GM21619 (cell line): Measurements from ENCODE around the gene GCH1.
A peak's percentile ranks its signal among the peaks of the same experiment; 100 is the strongest.

Experiments used
- ATAC-seq: cut with Tn5 transposase; IDR thresholded peaks from one replicate; pipeline ENCODE4 v1.9.1; 2021; ENCODE audit not compliant: unreplicated experiment

GCH1 gene

DNA sequence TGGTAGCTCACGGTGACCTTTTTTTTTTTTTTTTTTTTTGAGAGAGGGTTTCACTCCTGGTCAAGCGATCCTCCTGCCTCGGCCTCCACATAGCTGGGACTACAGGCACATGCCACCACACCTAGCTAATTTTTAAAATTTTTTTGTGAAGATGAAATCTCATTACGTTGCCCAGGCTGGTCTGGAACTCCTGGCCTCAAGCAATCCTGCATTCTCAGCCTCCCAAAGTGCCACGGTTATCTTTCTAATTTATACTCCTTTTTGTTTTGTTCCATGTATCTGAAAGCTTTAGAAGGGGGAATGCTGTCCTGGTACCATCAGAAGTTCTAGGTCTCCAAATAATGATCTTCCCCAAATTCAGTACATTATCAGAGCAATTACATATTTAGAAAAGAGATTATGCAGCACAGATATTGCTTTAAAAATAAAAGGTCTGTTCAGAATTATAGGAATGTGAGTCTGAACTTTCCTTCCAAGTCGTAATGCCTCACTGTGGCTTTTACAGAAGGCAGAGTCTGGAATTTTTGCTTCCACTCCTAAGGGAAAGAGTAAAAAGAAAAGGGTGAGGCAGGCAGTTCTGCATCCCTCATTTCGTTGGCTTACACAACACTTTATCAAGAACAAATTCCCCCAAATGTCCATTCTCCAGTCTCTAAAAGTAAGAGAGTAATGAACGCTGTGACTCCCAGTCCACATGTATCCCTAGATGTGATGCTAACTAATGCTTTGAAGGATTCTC, 73.0 kb downstream of the GCH1 start:
- ATAC-seq: no peak

DNA sequence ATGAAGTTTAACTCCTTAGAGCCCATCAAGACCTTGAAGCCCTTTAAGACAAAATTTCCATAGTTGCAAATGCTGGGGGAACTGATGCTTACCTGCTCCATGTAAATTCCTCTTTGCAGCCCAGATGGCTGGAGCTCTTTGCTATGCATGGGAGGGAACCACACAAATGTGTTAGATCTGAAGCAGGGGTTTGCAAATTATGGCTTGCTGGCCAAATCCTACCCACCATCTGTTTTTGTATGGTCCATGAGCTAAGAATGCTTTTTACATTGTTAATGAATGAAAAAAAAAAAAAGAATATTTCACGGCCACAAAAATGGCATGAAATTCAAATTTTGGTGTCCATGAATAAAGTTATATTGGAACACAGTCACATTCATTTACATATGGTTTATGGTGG, 74.6 kb downstream of the GCH1 start:
- no peak for ATAC-seq

DNA sequence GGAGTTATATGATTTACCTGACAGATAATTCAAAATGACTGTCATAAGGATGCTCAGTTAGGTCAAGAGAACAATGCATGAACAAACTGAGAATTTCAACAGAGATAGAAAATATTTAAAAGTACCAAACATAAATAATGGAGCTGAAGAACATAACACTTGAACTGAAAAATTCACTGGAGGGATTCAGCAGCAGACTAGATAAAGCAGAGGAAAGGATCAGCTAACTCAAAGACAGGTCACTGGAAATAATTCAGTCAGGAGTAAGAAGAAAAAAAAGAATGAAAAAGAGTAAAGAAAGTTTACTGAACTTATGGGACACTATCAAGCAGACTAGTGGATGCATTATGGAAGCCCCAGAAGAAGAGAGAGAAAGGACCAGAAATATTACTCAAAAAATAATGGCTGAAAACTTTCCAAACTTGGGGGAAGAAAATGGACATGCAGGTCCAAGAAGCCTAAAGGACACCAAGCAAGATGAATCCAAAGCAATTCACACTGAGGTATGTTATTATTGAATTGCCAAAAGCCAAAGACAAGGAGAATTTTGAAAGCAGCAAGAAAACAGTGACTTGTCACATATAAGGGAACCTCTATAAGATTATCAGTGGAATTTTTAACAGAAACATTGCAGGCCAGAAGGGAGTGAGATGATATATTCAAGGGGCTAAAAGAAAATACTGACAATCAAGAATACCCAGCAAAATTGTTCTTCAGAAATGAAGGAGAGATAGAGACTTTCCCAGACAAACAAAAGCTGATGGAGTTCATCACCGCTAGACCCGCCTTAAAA, 78.7 kb downstream of the GCH1 start:
- no peak for ATAC-seq

DNA sequence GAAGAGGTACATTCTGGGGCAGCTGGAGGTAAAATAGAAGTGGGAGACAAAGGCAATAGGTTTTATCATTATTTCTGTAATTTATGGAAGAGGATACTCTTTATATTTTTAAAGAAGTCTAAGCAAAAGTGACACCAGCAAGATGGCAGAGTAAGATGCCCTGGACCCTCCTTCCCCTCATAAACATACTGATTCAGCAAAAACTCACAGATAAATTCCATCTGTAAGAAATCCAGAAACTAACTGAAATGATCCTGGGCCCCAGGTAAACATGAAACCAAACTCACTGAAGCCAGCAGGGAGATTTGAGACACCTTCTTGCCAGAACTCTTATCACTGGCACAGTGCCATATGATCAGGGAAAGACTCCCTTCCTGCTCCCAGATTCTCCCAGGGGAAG, 79.9 kb downstream of the GCH1 start:
- no peak for ATAC-seq

DNA sequence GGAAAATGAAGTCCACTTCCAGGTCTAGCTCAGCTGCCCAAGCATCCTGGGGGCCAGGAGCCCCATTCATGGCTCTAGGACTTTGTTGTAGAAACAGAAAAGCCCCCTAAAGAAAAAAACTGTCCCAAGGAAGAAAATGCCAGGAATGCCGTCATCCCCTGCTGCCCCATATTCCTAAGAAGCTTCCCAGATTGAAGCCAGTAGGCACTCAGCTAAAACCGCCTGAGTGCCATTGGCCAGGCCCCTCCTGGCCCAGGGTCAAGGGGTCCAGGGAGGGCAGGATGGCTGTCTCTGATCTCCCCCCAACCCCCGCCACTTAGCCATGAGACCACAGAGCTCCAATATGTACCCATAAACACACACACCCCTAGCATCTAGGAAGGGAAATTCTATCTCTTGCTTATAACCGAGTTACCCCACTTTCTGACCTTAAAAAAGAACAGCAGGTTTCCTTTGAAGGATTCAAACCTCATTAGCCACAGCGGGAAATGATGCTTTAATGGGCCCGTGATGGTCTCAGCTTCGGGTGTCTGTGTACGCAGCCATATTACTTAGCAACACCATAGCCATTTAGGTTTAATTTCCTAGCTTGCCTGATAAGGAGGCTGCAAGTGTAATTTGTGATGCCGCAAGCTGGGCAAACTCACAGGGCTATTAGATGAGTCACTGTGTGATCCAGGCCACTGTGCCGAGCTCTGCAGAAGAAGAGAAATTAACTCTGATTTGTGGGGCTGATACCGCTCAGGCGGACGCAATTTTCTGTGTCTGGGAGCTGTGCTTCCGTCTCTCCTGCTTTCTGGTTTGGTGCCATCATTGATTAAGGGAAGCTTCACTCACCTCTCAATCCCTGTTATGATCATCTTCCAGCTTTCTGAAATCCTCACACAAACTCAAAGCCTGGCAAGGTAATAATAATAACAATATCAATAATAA, 84.2 kb downstream of the GCH1 start:
- no peak for ATAC-seq

DNA sequence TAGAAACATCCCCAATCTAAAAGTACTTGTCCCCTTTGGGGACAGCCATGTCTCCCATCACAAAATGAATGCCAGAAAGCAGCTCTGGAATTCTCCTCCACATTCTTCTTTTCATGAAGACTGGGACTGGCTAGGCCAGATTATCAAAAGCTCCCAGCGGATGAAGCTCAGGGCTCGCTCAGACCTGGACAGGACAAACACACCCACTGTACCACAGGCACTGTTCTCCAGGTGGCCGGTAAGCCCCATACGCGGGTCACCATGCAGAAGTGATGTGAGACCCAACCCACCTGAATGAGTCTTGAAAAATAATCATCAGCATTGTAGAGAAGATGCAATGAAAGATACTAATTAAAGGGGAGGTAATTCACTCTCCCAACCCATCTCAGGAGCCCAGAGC, 85.1 kb downstream of the GCH1 start:
- no peak for ATAC-seq

DNA sequence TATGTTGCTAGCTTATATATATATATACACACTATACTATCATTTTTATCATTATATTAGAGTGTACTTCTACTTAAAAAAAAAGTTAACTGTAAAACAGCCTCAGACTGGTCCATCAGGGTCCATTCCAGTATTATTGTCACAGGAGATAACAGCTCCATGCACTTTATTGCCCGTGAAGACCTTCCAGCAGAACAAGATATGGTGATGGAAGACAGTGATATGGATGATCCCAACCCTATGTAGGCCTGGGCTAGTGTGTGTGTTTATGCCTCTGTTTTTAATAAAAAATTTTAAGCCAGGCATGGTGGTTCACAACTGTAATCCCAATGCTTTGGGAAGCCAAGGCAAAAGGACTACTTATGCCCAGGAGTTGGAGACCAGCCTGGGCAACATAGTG, 86.2 kb downstream of the GCH1 start:
- ATAC-seq: no peak

DNA sequence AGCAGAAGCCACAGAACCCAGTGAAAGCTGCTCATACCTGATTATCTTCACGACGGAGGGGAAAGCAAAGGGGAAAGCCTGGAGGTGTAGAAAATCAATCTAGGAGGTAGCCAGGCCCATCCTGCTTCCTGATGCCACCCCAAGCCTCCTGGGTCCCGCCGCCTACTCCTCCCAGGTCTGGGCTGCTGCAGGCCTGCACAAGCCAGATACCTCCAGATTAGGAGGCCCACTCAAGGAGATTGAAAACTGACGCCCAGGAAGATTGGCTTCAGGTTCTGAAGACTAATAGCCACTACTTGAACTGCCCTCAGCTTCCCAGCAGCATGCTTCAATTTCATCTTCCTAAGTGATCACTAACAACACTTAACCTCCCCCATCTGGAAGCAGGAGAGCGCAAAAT, 87.1 kb downstream of the GCH1 start:
- no peak for ATAC-seq

DNA sequence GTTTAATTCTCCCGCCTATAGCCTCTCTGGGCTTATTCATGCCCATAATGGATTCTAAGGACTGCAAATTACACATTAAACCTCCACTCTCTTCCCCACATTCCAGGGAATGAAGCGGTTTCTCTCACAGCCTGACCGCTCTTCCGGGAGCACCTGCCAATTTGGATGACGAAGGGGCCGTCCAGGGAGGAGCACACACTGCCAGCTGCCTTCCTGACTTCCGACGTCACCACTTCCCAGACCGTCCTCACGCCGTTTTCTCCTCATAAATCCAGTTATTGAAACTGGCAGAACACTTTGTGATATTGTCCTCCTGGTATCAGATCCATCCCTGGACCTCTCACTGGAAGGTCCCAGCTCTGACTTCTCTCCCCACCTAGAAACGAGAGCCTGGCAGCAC, 87.6 kb downstream of the GCH1 start:
- ATAC-seq: no peak

DNA sequence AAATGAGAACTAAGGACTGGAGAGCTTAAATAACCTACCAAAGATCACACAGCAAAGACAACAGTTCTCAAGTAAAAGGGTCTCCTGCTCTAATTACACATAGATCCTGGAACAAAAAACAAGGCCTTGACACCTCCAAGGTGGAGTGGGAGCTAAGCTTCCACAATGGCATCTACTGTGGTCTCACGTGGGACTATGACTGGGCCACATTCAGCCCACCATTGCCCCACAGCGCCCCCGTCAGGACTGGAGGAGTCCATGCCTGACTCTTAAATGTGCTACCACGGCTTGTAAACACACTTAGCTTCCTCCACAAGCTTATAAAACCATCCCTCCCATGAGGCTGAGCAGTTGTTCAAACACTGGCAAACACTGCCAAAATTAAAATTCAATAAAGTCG, 88.5 kb downstream of the GCH1 start:
- ATAC-seq: no peak

DNA sequence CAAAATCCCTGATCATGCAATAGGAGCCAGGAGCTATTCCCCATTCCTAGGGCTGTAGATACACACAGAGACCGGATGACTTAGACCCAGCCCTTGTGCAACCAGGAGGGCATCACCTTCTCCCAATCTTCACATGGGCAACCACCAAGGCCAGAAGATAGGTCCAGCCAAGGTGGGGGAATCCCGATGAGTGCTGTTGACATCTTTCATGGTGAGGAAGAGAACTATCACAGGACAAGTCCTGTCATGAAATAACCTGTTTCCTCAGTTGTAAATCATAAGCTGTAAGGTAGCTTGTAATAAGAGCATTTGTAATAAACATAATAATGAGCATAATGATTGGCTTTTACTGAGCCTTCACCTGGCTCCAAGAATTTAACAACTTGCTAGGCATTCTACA, 89.5 kb downstream of the GCH1 start:
- ATAC-seq: no peak

DNA sequence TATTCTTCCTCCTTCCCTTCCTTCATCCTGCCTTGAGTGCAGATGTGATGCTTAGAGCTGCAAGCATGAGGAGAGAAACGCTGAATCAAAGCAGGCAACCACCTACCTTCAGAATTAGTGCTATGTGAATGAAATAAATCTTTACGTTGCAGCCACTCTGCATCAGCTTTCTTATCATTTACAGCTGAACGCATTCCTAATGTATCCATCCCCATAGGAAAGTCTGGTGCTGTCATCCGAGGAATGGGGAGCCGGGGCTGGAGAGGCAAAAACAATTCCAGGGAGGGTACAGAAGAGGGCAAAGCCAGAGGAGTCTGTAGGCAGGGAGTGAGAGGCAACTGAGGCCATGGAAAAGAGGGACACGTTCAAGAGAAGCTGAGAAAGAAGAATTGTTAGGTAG, 90.0 kb downstream of the GCH1 start:
- ATAC-seq: no peak

DNA sequence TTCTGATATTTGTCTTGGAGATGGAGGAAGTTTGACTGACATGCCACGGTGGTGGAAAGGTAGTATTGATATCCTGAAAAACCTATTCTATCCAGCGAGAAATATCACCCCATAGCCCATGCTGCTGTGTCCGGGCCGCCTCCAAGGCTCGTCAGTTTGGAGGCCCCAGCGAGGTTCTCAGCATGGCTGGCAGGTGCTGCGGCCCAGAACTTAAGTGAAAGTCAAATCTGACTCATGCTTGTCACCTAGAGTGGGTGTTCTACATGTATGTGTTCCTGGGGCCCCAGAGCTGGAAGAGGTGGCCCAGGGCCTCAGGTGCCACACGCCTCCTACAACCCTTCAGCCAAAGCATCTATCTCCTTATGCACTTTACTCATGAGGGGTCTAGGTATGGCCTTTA, 92.9 kb downstream of the GCH1 start:
- ATAC-seq: no peak

DNA sequence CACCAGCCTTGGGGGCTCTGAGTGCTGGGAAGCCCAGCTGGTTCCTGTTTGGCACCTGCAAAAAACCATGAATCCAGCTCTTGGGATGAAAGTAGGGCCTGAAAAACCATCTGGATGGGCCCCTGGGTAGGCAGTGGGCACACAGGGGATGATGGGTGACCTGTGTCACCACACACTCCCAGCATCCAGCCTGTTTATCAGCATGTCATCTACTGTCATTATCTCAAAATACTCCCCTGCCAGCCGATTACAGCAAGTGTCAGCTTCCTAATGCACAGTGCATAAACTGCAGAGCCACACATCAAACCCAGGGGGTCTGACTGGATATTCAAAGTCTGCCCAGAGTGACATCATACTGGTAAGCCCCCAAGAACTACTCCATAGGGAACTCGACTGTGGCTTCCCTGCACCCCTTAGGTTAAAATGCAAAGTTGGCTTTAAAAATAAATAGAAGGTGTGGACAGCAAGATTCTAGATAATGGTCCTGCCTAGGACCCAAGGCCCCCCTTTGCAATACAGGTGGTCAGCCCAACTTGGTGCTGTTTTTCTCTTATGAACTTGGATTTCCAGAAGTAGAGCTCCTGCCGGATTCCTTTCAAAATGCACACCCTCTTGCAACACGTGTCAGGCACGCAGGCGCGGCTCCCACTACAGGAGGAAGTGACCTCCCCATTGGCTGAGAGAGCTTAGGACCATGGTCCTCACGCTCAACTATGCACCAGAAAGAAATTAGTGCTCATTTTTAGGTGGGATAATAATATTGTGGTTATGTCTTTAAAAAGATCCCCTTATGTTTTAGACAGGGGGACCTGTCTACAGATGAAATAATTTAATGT, 94.1 kb downstream of the GCH1 start:
- ATAC-seq: no peak

DNA sequence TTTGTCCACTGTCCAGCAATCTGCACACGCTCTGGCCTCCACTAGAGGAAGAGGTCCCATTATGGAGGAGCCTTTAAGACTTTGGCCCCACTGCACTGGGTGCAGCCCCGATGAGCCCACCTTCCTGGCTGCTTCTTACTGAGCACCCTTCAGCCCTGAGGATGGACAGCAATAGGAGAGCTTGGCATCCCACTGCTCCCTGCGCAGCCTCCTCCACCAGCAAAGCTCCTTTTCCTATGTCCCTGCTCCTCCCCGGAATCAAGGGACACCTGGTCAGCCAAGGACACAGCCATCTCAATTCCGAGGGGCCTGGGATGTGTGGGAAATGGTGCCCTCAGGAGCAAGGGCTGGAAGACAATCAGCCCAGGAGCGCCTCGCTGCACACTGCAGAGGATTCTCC, 94.7 kb downstream of the GCH1 start:
- no peak for ATAC-seq

DNA sequence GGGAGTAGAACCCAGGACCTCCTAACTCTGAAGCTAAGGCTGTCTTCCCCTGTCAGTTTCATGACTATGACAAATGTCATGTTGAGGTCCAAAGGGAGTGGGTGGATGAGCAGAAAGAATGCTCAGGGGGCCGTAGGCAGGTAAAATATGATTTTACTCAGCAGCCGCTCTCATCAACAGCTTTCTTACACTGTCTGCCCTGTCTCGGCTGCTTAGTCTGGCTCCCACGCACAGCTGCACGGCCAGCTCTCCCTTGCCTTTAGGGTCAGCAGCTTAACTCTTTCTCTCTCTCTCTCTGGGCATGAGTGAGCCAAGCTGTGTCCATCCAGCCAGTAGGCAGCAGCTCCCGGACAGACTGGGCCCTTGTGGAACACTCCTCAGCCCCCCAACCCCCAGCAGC, 95.2 kb downstream of the GCH1 start:
- no peak for ATAC-seq

DNA sequence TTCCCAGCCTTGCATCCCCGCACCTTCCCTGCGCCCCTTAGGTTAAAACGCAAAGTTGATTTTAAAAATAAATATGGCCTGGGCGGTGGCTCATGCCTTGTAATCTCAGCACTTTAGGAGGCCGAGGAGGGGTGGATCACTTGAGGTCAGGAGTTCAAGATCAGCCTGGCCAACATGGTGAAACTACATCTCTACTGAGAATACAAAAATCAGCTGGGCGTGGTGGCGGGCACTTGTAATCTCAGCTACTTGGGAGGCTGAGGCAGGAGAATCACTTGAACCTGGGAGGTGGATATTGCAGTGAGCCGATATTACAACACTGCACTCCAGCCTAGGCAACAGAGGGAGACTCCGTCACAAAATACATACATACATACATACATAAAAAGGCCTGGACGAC, 96.0 kb downstream of the GCH1 start:
- ATAC-seq: no peak

DNA sequence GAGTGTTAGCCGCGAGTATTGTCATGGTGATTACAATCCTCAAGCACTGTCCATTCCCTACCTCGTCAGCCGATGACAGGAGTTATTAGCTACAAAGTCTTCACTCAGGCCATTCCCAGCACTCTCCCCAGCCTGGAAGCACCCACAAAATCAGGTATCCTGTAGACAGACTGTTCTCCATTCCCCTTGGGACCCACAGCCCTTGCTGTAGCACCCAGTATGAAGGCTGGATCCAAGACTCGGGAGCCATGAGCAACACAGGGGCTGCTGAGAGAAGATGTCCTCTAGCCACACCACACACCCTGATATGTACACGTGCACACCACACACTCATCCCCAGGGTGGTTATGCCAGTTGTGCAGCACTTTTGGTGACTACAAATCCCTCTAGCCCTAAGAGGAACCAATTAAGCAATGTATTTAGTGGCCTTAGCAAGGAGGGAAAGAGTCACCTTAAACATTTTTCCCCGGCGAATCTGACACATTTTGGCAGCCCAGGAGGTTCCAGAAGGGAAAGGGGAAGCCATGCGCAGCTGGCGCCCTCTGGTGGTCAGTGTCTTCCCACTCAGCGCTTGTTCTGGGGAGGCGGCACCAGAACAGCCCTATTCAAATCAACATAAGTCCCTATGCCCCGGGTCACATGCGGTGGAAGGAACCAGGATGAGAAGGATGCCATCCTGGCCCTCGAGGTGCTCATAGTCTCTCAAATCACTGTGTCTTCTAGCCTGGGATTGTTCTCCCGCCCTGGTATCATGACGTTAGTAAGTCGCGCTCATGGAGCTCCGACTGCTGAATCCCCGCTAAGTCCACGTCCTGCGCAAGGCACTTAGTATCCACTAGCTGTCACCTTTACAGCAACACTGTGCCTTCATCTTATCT, 96.9 kb downstream of the GCH1 start:
- peak; percentile 89 for ATAC-seq

DNA sequence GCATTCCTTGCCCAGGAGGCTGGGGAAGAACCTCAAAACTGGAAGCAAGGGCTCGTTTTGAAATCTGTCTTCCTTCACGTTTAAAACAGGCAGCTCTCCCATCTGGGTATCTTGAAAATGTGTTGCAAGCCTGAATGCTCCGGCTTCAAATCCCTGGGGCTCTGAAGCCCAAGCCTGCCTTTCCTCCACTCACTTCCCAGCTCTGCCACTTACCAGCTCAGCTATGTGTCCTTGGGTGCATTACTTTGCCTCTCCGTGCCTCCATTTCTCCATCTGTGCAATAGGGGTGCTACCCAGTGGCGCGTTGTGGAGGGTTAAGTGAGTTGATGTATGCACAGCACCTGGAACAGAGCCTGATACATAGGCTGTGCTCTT, 97.6 kb downstream of the GCH1 start:
- no peak for ATAC-seq

DNA sequence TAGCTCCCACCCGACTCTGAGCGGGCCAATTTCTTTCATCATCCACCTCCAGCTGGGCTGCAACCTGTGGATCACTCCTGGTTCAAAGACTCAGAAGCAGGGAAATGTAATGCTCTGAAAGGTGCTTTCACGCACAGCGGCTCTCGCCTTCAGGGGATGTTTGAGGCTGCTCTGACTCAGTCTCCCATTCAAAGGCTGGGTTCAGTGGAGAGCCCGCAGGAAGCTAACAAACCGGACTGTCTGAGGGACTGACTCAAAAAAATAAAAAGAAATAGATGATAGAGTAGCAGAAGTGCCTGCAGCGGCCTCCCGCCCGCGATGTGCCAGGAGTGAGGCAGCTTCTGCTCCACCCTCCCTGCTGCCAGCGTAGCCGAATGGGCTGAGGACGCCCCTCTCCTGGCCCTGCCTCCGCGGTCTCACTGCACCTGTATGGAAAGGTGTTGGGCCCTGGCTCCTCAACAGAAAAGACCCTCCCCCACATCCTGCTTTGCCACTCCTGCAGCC, 98.0 kb downstream of the GCH1 start:
- no peak for ATAC-seq
